GM20000 (cell line): Measurements from ENCODE around the gene AP3B1.

Experiments
- DNase-seq: peaks from one replicate; pipeline ENCODE4 v3.0.0; 2012; ENCODE audit warnings: low spot score
- CTCF ChIP-seq: IDR thresholded peaks from 2 replicates; pipeline ENCODE4 v1.5.1; 2012; ENCODE audit warnings: mild to moderate bottlenecking, control low read depth; ENCODE audit errors: extremely low read depth, missing control alignments

AP3B1 gene

GRCh38 chr5:77960863-77961396, 333.6 kb downstream of the AP3B1 start:
- DNase-seq, result no peak
- no peak for TF ChIP-seq CTCF

- no peak for DNase-seq
- no peak for TF ChIP-seq CTCF
Observed at GRCh38 chr5:77960305-77960704, 334.2 kb downstream of the AP3B1 start.

GRCh38 chr5:77958642-77959330, 335.7 kb downstream of the AP3B1 start:
- TF ChIP-seq CTCF, result no peak
- no peak for DNase-seq

- no peak for DNase-seq
- TF ChIP-seq CTCF, result no peak
Observed at GRCh38 chr5:77957931-77958521, 336.5 kb downstream of the AP3B1 start.

GRCh38 chr5:77957516-77957915, 337.0 kb downstream of the AP3B1 start:
- no peak for TF ChIP-seq CTCF
- DNase-seq, result no peak

- no peak for TF ChIP-seq CTCF
- DNase-seq, result no peak
Observed at GRCh38 chr5:77957081-77957480, 337.4 kb downstream of the AP3B1 start.

GRCh38 chr5:77955577-77955976, 338.9 kb downstream of the AP3B1 start:
- no peak for DNase-seq
- TF ChIP-seq CTCF, result no peak
